ENCODE measurements around the gene DUSP5.

DNA sequence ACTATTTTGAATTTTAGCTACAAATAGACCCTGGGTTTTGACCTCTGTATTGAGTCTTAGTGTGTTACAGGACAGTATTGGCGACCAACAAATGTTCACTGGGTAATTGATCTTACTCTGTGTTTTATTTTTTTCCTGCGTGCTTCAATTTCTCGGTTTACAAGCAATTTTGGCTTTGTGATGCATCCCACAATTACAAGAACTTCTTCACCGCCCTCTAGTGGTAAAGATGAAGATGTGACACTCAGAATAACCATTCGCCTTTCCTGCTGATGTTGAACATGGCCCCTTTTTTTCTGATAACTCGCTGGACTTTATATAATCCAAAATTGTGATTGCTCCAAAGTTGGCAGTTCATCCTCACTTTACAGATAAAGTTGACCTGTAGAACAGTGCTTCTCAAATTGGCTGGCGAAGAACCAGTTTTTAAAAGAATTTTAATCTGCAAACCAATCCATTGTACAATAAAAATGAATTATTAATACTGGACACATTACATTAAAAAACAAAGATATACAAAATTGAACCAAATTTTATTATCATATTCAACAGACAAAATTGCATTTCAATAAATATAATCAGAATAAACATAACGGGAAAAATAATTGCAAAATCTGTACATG is 49.5 kb downstream of the DUSP5 start:
- TF ChIP-seq, protein P1, sequence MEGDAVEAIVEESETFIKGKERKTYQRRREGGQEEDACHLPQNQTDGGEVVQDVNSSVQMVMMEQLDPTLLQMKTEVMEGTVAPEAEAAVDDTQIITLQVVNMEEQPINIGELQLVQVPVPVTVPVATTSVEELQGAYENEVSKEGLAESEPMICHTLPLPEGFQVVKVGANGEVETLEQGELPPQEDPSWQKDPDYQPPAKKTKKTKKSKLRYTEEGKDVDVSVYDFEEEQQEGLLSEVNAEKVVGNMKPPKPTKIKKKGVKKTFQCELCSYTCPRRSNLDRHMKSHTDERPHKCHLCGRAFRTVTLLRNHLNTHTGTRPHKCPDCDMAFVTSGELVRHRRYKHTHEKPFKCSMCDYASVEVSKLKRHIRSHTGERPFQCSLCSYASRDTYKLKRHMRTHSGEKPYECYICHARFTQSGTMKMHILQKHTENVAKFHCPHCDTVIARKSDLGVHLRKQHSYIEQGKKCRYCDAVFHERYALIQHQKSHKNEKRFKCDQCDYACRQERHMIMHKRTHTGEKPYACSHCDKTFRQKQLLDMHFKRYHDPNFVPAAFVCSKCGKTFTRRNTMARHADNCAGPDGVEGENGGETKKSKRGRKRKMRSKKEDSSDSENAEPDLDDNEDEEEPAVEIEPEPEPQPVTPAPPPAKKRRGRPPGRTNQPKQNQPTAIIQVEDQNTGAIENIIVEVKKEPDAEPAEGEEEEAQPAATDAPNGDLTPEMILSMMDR (IDR thresholded peaks at IDR 0.05): peak; percentile 63 to 77 (median 70)
- TF ChIP-seq POLR2AphosphoS5 (IDR thresholded peaks at IDR 0.05): peak in 2 of 4 donors; percentile 30 to 32
- no peak for TF ChIP-seq POLR2A (IDR thresholded peaks at IDR 0.05)

Data from sigmoid colon (tissue), 4 donors.